WTC11 (cell line): ENCODE data around the gene CROCC. TPM values are rescaled to one million over a fixed set of nuclear protein-coding genes. Genes with fewer than 3 reads are reported as not detected.

Experiments used
- ATAC-seq: fragments of 200-7000 bp; cut with Tn5 transposase; 2 replicates; pipeline ENCODE4 v1.10.0; 2021; ENCODE audit warnings: mild to moderate bottlenecking, moderate library complexity
- CTCF ChIA-PET: fragments of 300-600 bp; sonication (Branson Sonifier 250); formaldehyde crosslinking; loops from one replicate; lab custom pipeline; 2021; ENCODE audit warnings: antibody characterized with exemption; lab: Charles Lee
- POLR2A ChIA-PET: fragments of 350-600 bp; sonication (Branson Sonifier 250); formaldehyde crosslinking; loops from one replicate; lab custom pipeline; 2021; ENCODE audit warnings: antibody characterized with exemption; lab: Charles Lee
- DNase-seq: peaks from one replicate; pipeline ENCODE4 v3.0.0; 2021; ENCODE audit warnings: low spot score
- H3K27ac Mint-ChIP-seq: 2 replicates; pipeline ENCODE4 v1.8.0; 2021; ENCODE audit warnings: mixed read lengths
- H3K27me3 Mint-ChIP-seq: 2 replicates; pipeline ENCODE4 v1.8.0; 2021; ENCODE audit warnings: low read depth, mild to moderate bottlenecking, moderate library complexity, mixed read lengths
- H3K36me3 Mint-ChIP-seq: 2 replicates; pipeline ENCODE4 v1.8.0; 2021; ENCODE audit warnings: mixed read lengths
- H3K4me1 Mint-ChIP-seq: 2 replicates; pipeline ENCODE4 v1.8.0; 2022; ENCODE audit warnings: mixed read lengths
- H3K4me3 Mint-ChIP-seq: 2 replicates; pipeline ENCODE4 v1.8.0; 2021; ENCODE audit warnings: mild to moderate bottlenecking, moderate library complexity, mixed read lengths
- H3K9me3 Mint-ChIP-seq: 2 replicates; pipeline ENCODE4 v1.8.0; 2021; ENCODE audit warnings: mixed read lengths
- ARID4B ChIP-seq: sonication (generic); formaldehyde crosslinking; IDR thresholded peaks from 2 replicates; pipeline ENCODE4 v1.8.0; 2023; ENCODE audit warnings: missing genetic modification reagents, mild to moderate bottlenecking, borderline replicate concordance
- CREM ChIP-seq: sonication (generic); formaldehyde crosslinking; IDR thresholded peaks from 2 replicates; pipeline ENCODE4 v1.8.1; 2022; ENCODE audit warnings: mild to moderate bottlenecking, missing genetic modification reagents, moderate library complexity
- GRHL2 ChIP-seq: fragments of 250-450 bp; sonication (Bioruptor Pico); IDR thresholded peaks from 2 replicates; pipeline ENCODE4 v1.8.0; 2022; ENCODE audit warnings: mild to moderate bottlenecking, moderate library complexity; ENCODE audit not compliant: insufficient replicate concordance, severe bottlenecking
- JAZF1 ChIP-seq: fragments of 250-450 bp; sonication (Bioruptor Pico); IDR thresholded peaks from 2 replicates; pipeline ENCODE4 v1.9.0; 2021; ENCODE audit warnings: moderate library complexity, mild to moderate bottlenecking, inconsistent platforms
- MYBL2 ChIP-seq: sonication (generic); formaldehyde crosslinking; IDR thresholded peaks from 2 replicates; pipeline ENCODE4 v1.8.1; 2023; ENCODE audit warnings: mild to moderate bottlenecking, moderate library complexity, missing genetic modification reagents
- NR2C2 ChIP-seq: sonication (generic); formaldehyde crosslinking; IDR thresholded peaks from 2 replicates; pipeline ENCODE4 v1.8.0; 2022; ENCODE audit warnings: mild to moderate bottlenecking, missing genetic modification reagents
- OVOL2 ChIP-seq: fragments of 250-450 bp; sonication (Bioruptor Pico); IDR thresholded peaks from 2 replicates; pipeline ENCODE4 v1.9.0; 2021; ENCODE audit warnings: mild to moderate bottlenecking, borderline replicate concordance
- RELA ChIP-seq: sonication (generic); formaldehyde crosslinking; IDR thresholded peaks from 2 replicates; pipeline ENCODE4 v1.8.1; 2022; ENCODE audit warnings: missing genetic modification reagents, mild to moderate bottlenecking, borderline replicate concordance
- USF2 ChIP-seq: sonication (generic); formaldehyde crosslinking; IDR thresholded peaks from 2 replicates; pipeline ENCODE4 v1.8.1; 2023; ENCODE audit warnings: mild to moderate bottlenecking, missing genetic modification reagents, moderate library complexity
- ZNF416 ChIP-seq: fragments of 250-450 bp; sonication (Bioruptor Pico); IDR thresholded peaks from 2 replicates; pipeline ENCODE4 v1.9.0; 2021; ENCODE audit warnings: mild to moderate bottlenecking, inconsistent platforms
- total RNA-seq: library from RNA; stranded (reverse); gene quantifications from 3 replicates; pipeline ENCODE4 v1.2.3, GENCODE V29; 2021
- TF ChIP-seq, protein P1 (sequence below): fragments of 250-450 bp; sonication (Bioruptor Pico); conservative IDR thresholded peaks from 2 replicates; pipeline ENCODE4 v1.9.0; 2021; ENCODE audit warnings: mild to moderate bottlenecking
- TF ChIP-seq, protein P2 (sequence below): sonication (generic); formaldehyde crosslinking; IDR thresholded peaks from 2 replicates; pipeline ENCODE4 v1.8.1; 2023; ENCODE audit warnings: mild to moderate bottlenecking, missing genetic modification reagents, borderline replicate concordance
- TF ChIP-seq, protein P3 (sequence below): sonication (generic); formaldehyde crosslinking; IDR thresholded peaks from 2 replicates; pipeline ENCODE4 v1.8.1; 2023; ENCODE audit warnings: mild to moderate bottlenecking, missing genetic modification reagents
- TF ChIP-seq, protein P4 (sequence below): fragments of 250-450 bp; sonication (Bioruptor Pico); IDR thresholded peaks from 2 replicates; pipeline ENCODE4 v1.9.0; 2021; ENCODE audit warnings: mild to moderate bottlenecking, borderline replicate concordance

Gene CROCC
- total RNA-seq, 1 experiment from 2014 or later, result 75.6 TPM

DNA sequence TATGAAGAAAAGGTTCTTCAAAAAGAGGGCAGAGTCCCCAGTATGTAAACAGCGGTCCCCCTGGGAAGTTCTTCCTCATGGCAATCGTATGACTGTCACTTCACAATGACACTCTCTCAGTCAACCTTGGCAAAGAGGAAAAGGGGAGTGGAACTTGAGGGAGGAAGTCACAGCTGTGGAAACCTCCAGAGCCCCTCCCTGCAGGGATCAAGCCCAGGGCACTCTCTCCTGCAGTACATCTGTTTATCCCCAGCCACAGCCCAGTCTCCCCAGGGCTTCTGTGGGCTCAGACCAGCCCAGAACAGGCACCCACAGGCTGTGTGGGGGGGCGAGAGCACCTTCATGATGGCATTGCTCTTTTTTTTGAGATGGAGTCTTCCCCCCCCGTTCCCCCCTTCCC is 88.0 kb downstream of the CROCC start (continued):
- TF ChIP-seq, protein P1, sequence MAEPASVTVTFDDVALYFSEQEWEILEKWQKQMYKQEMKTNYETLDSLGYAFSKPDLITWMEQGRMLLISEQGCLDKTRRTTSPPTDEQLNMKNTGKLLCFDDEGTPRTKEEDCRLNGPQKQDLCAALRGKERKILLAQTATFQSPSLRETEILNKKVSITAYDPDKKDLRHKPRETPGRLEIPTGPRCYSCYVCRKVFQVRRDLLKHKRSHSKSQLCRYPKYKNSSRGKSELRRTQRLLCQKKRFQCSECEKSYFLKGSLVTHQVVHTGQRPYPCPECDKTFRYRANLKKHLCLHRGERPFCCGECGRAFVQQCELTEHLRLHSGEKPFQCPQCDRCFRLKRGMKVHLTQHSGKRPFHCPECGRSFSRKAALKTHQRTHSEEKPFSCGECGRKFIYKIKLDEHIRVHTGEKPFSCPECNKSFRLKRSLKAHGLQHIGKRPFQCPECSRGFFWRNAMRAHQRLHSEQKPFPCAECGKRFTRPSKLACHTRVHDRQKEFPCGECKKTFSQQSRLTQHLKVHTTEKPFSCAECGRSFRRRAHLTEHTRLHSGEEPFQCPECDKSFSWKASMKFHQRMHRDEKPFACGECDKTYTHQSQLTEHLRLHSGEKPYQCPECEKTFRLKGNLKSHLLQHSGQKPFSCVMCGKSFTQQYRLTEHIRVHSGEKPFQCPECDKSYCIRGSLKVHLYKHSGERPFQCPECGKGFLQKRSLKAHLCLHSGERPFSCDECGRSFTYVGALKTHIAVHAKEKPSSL (CRISPR knock-in tag), result no peak
- TF ChIP-seq NR2C2 (CRISPR knock-in tag) (no peak), USF2 (no peak), MYBL2 (CRISPR knock-in tag) (no peak), CREM (CRISPR knock-in tag) (no peak), JAZF1 (CRISPR knock-in tag) (no peak), OVOL2 (no peak)
- TF ChIP-seq, protein P2, sequence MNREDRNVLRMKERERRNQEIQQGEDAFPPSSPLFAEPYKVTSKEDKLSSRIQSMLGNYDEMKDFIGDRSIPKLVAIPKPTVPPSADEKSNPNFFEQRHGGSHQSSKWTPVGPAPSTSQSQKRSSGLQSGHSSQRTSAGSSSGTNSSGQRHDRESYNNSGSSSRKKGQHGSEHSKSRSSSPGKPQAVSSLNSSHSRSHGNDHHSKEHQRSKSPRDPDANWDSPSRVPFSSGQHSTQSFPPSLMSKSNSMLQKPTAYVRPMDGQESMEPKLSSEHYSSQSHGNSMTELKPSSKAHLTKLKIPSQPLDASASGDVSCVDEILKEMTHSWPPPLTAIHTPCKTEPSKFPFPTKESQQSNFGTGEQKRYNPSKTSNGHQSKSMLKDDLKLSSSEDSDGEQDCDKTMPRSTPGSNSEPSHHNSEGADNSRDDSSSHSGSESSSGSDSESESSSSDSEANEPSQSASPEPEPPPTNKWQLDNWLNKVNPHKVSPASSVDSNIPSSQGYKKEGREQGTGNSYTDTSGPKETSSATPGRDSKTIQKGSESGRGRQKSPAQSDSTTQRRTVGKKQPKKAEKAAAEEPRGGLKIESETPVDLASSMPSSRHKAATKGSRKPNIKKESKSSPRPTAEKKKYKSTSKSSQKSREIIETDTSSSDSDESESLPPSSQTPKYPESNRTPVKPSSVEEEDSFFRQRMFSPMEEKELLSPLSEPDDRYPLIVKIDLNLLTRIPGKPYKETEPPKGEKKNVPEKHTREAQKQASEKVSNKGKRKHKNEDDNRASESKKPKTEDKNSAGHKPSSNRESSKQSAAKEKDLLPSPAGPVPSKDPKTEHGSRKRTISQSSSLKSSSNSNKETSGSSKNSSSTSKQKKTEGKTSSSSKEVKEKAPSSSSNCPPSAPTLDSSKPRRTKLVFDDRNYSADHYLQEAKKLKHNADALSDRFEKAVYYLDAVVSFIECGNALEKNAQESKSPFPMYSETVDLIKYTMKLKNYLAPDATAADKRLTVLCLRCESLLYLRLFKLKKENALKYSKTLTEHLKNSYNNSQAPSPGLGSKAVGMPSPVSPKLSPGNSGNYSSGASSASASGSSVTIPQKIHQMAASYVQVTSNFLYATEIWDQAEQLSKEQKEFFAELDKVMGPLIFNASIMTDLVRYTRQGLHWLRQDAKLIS (CRISPR knock-in tag), result no peak
- TF ChIP-seq, protein P3, sequence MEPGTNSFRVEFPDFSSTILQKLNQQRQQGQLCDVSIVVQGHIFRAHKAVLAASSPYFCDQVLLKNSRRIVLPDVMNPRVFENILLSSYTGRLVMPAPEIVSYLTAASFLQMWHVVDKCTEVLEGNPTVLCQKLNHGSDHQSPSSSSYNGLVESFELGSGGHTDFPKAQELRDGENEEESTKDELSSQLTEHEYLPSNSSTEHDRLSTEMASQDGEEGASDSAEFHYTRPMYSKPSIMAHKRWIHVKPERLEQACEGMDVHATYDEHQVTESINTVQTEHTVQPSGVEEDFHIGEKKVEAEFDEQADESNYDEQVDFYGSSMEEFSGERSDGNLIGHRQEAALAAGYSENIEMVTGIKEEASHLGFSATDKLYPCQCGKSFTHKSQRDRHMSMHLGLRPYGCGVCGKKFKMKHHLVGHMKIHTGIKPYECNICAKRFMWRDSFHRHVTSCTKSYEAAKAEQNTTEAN (CRISPR knock-in tag), result no peak
- TF ChIP-seq, protein P4, sequence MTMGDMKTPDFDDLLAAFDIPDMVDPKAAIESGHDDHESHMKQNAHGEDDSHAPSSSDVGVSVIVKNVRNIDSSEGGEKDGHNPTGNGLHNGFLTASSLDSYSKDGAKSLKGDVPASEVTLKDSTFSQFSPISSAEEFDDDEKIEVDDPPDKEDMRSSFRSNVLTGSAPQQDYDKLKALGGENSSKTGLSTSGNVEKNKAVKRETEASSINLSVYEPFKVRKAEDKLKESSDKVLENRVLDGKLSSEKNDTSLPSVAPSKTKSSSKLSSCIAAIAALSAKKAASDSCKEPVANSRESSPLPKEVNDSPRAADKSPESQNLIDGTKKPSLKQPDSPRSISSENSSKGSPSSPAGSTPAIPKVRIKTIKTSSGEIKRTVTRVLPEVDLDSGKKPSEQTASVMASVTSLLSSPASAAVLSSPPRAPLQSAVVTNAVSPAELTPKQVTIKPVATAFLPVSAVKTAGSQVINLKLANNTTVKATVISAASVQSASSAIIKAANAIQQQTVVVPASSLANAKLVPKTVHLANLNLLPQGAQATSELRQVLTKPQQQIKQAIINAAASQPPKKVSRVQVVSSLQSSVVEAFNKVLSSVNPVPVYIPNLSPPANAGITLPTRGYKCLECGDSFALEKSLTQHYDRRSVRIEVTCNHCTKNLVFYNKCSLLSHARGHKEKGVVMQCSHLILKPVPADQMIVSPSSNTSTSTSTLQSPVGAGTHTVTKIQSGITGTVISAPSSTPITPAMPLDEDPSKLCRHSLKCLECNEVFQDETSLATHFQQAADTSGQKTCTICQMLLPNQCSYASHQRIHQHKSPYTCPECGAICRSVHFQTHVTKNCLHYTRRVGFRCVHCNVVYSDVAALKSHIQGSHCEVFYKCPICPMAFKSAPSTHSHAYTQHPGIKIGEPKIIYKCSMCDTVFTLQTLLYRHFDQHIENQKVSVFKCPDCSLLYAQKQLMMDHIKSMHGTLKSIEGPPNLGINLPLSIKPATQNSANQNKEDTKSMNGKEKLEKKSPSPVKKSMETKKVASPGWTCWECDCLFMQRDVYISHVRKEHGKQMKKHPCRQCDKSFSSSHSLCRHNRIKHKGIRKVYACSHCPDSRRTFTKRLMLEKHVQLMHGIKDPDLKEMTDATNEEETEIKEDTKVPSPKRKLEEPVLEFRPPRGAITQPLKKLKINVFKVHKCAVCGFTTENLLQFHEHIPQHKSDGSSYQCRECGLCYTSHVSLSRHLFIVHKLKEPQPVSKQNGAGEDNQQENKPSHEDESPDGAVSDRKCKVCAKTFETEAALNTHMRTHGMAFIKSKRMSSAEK (CRISPR knock-in tag), result no peak

DNA sequence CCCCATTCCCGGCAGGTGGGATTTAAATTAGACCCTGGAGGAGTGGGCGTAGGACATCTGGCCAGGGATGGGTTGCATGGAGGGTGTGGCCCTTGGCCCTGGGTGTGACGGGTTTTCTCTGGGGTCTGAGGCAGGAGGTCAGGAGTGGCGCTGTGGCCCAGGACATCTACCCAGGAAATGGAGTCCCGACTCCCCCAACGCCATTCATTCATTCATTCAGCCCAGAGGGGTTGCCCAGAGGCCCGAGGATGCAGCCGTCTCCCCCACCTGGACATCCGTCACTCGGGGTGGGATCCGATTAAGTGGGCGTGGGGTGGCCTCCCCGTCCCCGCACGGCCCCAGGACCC is 89.3 kb downstream of the CROCC start:
- ChIA-PET POLR2A (no interaction called here), CTCF (interaction anchor here (1.5 to 2.2 kb wide), 3 partner anchors 11 to 390 kb away, joined by 7 to 16 read pairs (median 15); no protein-coding TSS in a partner anchor)
- no peaks in the 10 kb centered on the region for H3K9me3 Mint-ChIP-seq
- H3K4me1 Mint-ChIP-seq, result peaks cover 68% of the 10 kb centered on the region
- H3K27ac Mint-ChIP-seq, result no peak overlapping the region
- H3K36me3 Mint-ChIP-seq, result no peaks in the 10 kb centered on the region
- DNase-seq (no peak), ATAC-seq (no peak)
- H3K4me3 Mint-ChIP-seq, result peak overlapping the region; percentile 85
- H3K27me3 Mint-ChIP-seq, result no peaks in the 10 kb centered on the region
- no peak for TF ChIP-seq ZNF416
- TF ChIP-seq ARID4B (CRISPR knock-in tag), result no peak
- TF ChIP-seq, protein P4 (CRISPR knock-in tag), result no peak
- no peak for TF ChIP-seq CREM (CRISPR knock-in tag)
- no peak for TF ChIP-seq RELA (CRISPR knock-in tag)
- TF ChIP-seq GRHL2, result no peak
